Measurements from ENCODE around the gene HLA-G.

HLA-G gene

GRCh38 chr6:29816030-29816429, 11.6 kb upstream of the HLA-G start:
- no peak for DNase-seq (ENCODE audit: low spot score)

- DNase-seq (ENCODE audit: low spot score) = no peak
Measured at GRCh38 chr6:29818892-29819291, 8.7 kb upstream of the HLA-G start.

DNA sequence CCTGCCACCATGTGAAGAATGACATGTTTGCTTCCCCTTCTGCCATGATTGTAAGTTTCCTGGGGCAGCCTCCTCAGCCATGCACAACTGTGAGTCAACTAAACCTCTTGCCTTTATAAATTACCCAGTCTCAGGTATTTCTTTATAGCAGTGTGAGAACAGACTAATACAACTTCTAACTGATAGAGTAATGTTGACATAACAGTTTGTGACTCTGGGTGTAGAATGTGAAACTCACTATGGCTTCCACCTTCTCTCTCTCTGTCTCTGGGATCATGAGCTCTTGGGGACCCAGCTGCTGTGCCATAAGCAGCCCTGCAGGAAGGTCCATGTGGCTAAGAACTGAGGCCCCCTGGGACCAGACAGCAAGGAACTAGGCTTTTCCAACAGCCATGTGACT, 3.5 kb upstream of the HLA-G start:
- no peak for DNase-seq (ENCODE audit: low spot score)

GRCh38 chr6:29825848-29826247, 1.8 kb upstream of the HLA-G start:
- no peak for DNase-seq (ENCODE audit: low spot score)

DNA sequence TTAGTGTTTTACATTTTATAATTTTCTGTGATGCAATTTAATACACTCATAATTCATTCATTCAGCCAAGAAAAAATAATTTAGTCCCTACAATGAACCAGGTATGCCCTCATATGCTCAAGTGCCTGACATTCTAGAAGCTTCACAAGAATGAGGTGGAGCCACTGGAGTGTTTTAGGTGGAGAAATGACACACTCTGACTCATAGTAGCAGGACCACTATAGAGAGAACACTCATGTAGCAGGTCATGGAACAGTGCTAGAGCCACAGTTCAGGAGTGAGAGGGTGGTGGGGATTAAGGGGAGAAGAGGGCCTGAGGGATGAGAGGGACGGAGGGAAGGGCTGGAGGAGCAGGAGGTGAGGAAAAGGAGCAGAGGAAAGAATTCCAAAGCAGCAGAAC, 1.4 kb upstream of the HLA-G start:
- no peak for DNase-seq (ENCODE audit: low spot score)

- DNase-seq (ENCODE audit: low spot score) = no peak
Measured at GRCh38 chr6:29828471-29828797, 809 bp downstream of the HLA-G start.

GRCh38 chr6:29829766-29830165, 2.1 kb downstream of the HLA-G start:
- no peak for DNase-seq (ENCODE audit: low spot score)

DNA sequence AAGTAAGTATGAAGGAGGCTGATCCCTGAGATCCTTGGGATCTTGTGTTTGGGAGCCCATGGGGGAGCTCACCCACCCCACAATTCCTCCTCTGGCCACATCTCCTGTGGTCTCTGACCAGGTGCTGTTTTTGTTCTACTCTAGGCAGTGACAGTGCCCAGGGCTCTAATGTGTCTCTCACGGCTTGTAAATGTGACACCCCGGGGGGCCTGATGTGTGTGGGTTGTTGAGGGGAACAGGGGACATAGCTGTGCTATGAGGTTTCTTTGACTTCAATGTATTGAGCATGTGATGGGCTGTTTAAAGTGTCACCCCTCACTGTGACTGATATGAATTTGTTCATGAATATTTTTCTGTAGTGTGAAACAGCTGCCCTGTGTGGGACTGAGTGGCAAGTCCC, 2.8 kb downstream of the HLA-G start:
- DNase-seq (ENCODE audit: low spot score) = no peak

DNA sequence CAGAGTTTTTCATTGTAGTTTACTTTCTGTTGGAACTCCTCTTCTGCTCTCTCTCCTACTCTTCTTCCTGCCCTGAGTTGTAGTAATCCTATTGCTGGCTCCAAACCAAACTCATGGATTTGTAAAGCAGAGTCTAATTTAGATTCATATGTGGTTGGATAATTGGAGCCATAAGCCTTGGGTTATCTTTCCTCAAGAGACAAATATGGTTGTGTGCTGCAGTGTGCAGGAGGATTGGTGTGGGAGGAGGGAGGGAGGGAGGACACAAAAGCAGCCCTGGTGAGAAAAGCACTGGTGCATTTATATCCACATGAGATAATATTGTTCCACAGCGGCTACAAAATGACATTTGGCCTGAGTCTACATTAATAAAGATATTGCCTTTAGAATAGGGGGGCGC, 4.2 kb downstream of the HLA-G start:
- DNase-seq (ENCODE audit: low spot score) = no peak

DNA sequence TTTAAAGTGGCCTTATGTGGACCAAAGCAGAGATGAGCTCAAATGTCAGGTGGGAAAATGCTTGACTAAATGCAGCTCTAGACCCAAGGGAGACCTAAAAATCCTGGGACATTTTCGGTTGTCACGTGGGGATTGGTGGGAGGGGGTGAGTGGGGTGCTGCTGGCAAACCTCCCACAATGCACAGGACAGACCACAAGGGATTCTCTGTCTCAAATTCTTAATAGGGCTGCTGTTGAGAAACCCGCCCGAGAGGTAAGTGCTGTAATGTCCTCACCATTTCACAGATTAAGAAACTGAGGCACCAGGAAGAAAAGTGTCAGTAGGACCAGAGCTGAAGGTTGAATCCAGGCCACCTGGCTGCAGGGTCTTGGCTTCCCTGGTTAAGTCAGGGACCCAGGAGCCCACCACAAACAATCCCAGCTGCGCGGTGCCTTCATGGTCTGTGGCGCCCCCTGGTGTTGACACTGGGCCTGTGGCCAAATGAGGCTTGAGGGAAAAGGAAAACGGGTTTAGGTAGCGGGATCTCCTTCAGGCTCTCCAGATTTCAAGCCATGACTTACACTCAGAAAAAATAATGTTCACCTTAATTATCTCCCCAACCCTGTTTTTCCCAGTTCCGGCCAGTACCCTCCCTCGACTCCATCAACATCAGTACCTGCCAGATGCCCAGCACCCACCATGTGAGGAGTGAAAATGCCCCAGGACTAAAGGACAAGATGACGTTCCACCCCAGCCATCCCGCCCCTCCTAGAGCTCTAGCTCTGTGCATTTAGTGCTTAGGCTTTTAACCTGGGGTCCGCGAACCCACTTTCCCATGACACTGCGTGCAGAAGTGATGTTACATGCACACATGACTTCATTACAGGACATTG, 7.2 kb downstream of the HLA-G start:
- DNase-seq (ENCODE audit: low spot score) = peak; percentile 31

DNA sequence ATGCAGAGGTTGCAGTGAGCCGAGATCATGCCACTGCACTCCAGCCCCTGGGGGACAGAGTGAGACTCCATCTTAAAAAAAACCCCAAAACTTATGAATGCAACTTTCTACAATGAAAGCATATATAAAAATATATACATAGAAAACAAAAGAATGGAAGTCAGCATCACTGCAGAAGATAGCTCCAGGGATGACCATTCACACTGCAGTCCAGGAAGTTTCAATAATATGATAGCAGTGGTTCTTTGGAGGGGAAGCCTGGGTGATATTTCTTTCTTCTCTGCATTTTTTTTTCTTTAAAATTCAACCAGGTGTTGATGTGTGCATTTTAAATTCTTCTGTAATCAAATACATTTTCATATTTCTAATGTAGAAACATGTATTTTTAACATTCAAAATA, 12.3 kb downstream of the HLA-G start:
- no peak for DNase-seq (ENCODE audit: low spot score)

DNA sequence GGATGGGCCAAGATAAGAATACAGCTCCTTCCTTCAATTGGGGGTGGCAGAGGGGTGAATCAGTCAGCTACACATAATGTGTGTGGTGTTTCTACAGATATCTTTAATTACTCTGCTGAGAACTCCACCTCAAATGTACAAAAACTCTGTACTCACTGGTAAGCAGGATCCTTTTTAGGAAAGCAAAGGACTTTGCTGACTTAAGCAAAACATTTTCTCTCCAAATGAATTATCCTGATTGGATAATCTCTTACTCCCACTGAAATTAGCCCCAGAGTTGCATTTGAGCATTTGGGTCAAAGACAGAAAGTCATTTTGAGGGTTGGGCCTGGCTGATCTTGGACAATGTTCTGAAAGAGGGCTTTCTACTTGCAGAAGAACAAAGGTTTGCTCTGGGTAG, 13.4 kb downstream of the HLA-G start:
- DNase-seq (ENCODE audit: low spot score) = no peak

GRCh38 chr6:29845405-29846006, 17.9 kb downstream of the HLA-G start:
- DNase-seq (ENCODE audit: low spot score) = no peak

GRCh38 chr6:29847871-29848630, 20.4 kb downstream of the HLA-G start:
- DNase-seq (ENCODE audit: low spot score) = peak; percentile 72

DNA sequence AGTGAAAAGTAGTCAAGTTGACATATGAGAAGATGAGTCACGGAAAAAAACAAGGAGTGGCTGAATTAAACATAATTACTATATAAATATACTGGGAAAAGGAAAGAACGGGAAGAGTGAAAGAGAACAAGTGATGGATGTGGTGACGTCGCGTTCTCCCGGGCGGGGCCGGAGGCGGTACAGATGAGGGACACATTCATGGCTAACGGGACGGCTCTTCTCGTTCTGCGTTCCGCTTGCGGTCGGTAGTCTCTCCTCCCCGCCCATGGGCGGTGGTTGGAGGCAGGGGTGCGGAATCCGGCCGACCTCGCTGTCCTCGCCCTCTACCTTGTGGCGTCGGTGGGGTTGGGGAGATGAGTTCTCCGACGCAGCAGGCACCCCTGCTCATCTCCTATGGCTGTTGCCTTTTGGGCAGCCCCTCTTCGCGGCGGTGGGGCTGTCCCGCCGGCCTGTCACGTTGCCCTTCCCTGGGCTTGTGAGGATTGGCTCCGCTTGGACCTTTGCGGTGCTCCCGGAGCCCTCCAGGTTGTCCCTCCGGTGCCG, 22.5 kb downstream of the HLA-G start:
- peak; percentile 27 for DNase-seq (ENCODE audit: low spot score)

DNA sequence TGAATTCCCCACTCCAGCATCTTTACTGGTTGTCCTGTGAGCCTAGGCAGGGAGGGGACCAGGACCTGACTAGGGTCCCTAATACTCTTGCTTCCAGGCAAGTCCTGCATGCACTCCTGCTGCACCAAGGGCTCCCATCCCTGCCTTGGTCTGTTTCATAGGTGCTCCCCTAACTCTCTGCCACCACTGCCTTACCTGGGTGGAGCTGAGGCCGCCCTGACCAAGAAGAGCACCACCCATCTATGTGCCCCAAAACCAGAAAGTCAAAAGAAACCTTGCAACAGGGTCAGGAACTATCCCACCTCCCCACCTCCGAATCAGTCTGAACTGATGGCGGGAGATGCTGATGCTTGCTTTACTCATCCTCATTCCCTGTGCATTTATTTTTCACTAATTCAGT, 23.6 kb downstream of the HLA-G start:
- DNase-seq (ENCODE audit: low spot score) = no peak

- no peak for DNase-seq (ENCODE audit: low spot score)
Measured at GRCh38 chr6:29853245-29853644, 25.6 kb downstream of the HLA-G start.

- no peak for DNase-seq (ENCODE audit: low spot score)
Measured at GRCh38 chr6:29858006-29858405, 30.4 kb downstream of the HLA-G start.

DNA sequence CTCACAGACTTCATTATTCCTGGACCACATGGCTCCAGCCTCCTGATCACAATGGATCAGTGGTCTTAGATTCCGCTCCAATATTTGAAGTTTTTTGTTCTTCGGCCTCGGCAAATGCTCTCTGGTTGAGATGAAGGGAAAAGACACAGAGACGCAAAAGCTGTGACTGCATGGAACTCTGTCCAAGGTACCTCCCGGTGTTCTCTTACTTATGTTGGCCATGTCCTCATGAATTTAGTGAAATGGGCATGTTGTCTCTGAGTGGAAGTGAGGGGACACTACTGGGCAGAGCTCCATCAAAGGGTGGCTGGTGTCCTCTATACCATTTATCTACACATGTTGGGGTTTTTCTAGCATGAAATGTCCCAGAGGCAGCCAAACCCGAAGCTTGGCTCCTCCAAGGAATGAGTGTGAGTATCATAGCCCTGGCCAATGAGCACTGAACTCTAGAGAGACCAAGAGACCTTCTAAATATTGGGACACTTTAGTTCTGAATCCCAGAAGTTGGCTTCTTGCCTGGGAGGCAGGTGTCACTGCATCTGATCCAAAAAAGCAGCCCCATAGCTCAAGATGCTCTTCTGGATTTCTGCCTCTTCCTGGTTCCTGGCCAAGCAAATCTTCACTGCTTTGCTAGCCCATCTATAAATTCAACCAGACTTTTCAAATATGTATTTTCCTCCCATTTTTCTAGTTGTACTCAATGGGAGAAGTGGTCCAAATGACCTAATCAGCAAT, 34.1 kb downstream of the HLA-G start:
- no peak for DNase-seq (ENCODE audit: low spot score)

GRCh38 chr6:29864037-29864810, 36.6 kb downstream of the HLA-G start:
- DNase-seq (ENCODE audit: low spot score) = no peak

- DNase-seq (ENCODE audit: low spot score) = no peak
Measured at GRCh38 chr6:29865631-29866030, 38.0 kb downstream of the HLA-G start.
